IMR-90 (cell line): ENCODE measurements around the gene COPS4. TPM values are rescaled to one million over a fixed set of nuclear protein-coding genes. Genes with fewer than 3 reads are reported as not detected.

Experiments used
- ATAC-seq: fragments of 200-7000 bp; cut with Tn5 transposase; 2 replicates; pipeline ENCODE4 v1.9.1; 2020; ENCODE audit warnings: low read depth, mild to moderate bottlenecking, moderate library complexity
- BruUV-seq: library from RNA; stranded (reverse); fragments of 400-500 nt; replicated peaks from 2 replicates; lab custom pipeline; 2021; lab: Mats Ljungman, UMichigan
- CTCF ChIA-PET: fragments of 300-600 bp; formaldehyde crosslinking; extraction: SDS; loops from one replicate; lab custom pipeline; 2021; ENCODE audit warnings: antibody characterized with exemption; lab: Yijun Ruan, JAX
- POLR2A ChIA-PET: fragments of 300-600 bp; sonication (Branson Sonifier 250); formaldehyde crosslinking; loops from one replicate; lab custom pipeline; 2022; ENCODE audit warnings: antibody characterized with exemption; ENCODE audit not compliant: unreplicated experiment; lab: Charles Lee
- DNase-seq: peaks from one replicate; pipeline ENCODE4 v3.0.0; 2013
- H2AFZ ChIP-seq: replicated peaks from 2 replicates; pipeline ENCODE3; 2013; ENCODE audit warnings: low read length, mild to moderate bottlenecking; ENCODE audit not compliant: poor library complexity
- H2AK5ac ChIP-seq: 2 replicates; pipeline ENCODE4 v1.6.1; 2013; ENCODE audit warnings: low read depth, low read length, inconsistent platforms
- H2AK9ac ChIP-seq: replicated peaks from 2 replicates; pipeline ENCODE3; 2013; ENCODE audit warnings: mild to moderate bottlenecking, low read depth, low read length, moderate library complexity; ENCODE audit not compliant: poor library complexity
- H2BK120ac ChIP-seq: 2 replicates; pipeline ENCODE4 v1.6.1; 2013; ENCODE audit warnings: low read depth, low read length, inconsistent platforms
- H2BK15ac ChIP-seq: 3 replicates; pipeline ENCODE4 v1.6.1; 2013; ENCODE audit warnings: low read depth, low read length, inconsistent platforms
- H2BK20ac ChIP-seq: 2 replicates; pipeline ENCODE4 v1.6.1; 2013; ENCODE audit warnings: low read depth, mild to moderate bottlenecking, inconsistent platforms, low read length, moderate library complexity
- H2BK5ac ChIP-seq: 2 replicates; pipeline ENCODE4 v1.6.1; 2013; ENCODE audit warnings: mild to moderate bottlenecking, low read depth, low read length, inconsistent platforms; ENCODE audit not compliant: poor library complexity, severe bottlenecking
- H3K14ac ChIP-seq: replicated peaks from 2 replicates; pipeline ENCODE4 v1.6.1; 2013; ENCODE audit warnings: low read depth, low read length, inconsistent platforms
- H3K18ac ChIP-seq: 2 replicates; pipeline ENCODE4 v1.6.1; 2013; ENCODE audit warnings: low read depth, low read length, control low read depth
- H3K23ac ChIP-seq: 2 replicates; pipeline ENCODE4 v1.6.1; 2013; ENCODE audit warnings: low read depth, low read length, inconsistent platforms
- H3K27ac ChIP-seq: 2 replicates; pipeline ENCODE4 v1.5.1; 2013; ENCODE audit warnings: mild to moderate bottlenecking, control low read depth, low read length; ENCODE audit not compliant: insufficient read depth
- H3K27me3 ChIP-seq: 2 replicates; pipeline ENCODE4 v1.6.1; 2013; ENCODE audit warnings: low read length; ENCODE audit not compliant: control insufficient read depth, insufficient read depth
- H3K36me3 ChIP-seq: 2 replicates; pipeline ENCODE4 v1.6.1; 2013; ENCODE audit warnings: low read length, mixed read lengths; ENCODE audit not compliant: control insufficient read depth, insufficient read depth
- H3K4ac ChIP-seq: 2 replicates; pipeline ENCODE4 v1.6.1; 2013; ENCODE audit warnings: low read depth, low read length, inconsistent platforms
- H3K4me1 ChIP-seq: 2 replicates; pipeline ENCODE4 v1.6.1; 2013; ENCODE audit warnings: low read length, mixed read lengths; ENCODE audit not compliant: control insufficient read depth, insufficient read depth
- H3K4me2 ChIP-seq: 2 replicates; pipeline ENCODE4 v1.6.1; 2013; ENCODE audit warnings: low read depth, mild to moderate bottlenecking, control low read depth, low read length, moderate library complexity
- H3K4me3 ChIP-seq: 2 replicates; pipeline ENCODE4 v1.5.1; 2013; ENCODE audit warnings: low read depth, mild to moderate bottlenecking, control low read depth, low read length, moderate library complexity; ENCODE audit not compliant: insufficient read depth
- H3K56ac ChIP-seq: 2 replicates; pipeline ENCODE4 v1.6.1; 2013; ENCODE audit warnings: low read length, inconsistent platforms; ENCODE audit not compliant: insufficient read depth; ENCODE audit errors: extremely low read depth
- H3K79me1 ChIP-seq, 2 experiments: 2 replicates each; pipeline ENCODE4 v1.6.1; 2013; ENCODE audit warnings: low read length in 2 of 2, inconsistent platforms in 1 of 2, low read depth in 1 of 2
- H3K9ac ChIP-seq: 2 replicates; pipeline ENCODE4 v1.6.1; 2013; ENCODE audit warnings: low read depth, low read length, control low read depth
- H3K9me1 ChIP-seq: 2 replicates; pipeline ENCODE4 v1.6.1; 2013; ENCODE audit warnings: low read length, inconsistent platforms; ENCODE audit not compliant: insufficient read depth
- H3K9me3 ChIP-seq: 2 replicates; pipeline ENCODE4 v1.6.1; 2013; ENCODE audit warnings: low read length; ENCODE audit not compliant: control insufficient read depth, insufficient read depth
- H4K20me1 ChIP-seq: 2 replicates; pipeline ENCODE4 v1.6.1; 2013; ENCODE audit warnings: low read length, inconsistent platforms; ENCODE audit not compliant: insufficient read depth
- H4K5ac ChIP-seq: 2 replicates; pipeline ENCODE4 v1.6.1; 2013; ENCODE audit warnings: mild to moderate bottlenecking, low read depth, low read length, control low read depth
- H4K8ac ChIP-seq, 2 experiments: 2 replicates each; pipeline ENCODE4 v1.6.1; 2013; ENCODE audit warnings: low read depth in 2 of 2, low read length in 2 of 2, control low read depth in 1 of 2, inconsistent platforms in 1 of 2
- H4K91ac ChIP-seq: 2 replicates; pipeline ENCODE4 v1.6.1; 2013; ENCODE audit warnings: low read depth, low read length, inconsistent platforms; ENCODE audit not compliant: insufficient read depth
- BHLHE40 ChIP-seq: fragments of 150-350 bp; IDR thresholded peaks from 2 replicates; pipeline ENCODE4 v1.6.1; 2016; ENCODE audit warnings: mild to moderate bottlenecking, low read depth, low read length
- MAFK ChIP-seq: IDR thresholded peaks from 2 replicates; pipeline ENCODE4 v1.6.1; 2012; ENCODE audit warnings: low read depth, low read length, improper control_type of control experiment
- POLR2A ChIP-seq: IDR thresholded peaks from 2 replicates; pipeline ENCODE4 v1.6.1; 2012; ENCODE audit warnings: mild to moderate bottlenecking, low read depth, low read length
- USF2 ChIP-seq: fragments of 150-350 bp; IDR thresholded peaks from 2 replicates; pipeline ENCODE4 v1.6.1; 2017; ENCODE audit warnings: mild to moderate bottlenecking, antibody characterized with exemption, low read length, low read depth
- WGBS, 2 experiments: methylation state at CpG; one replicate each; pipeline versions ENCODE4 v1.1.5 to v1.1.7; 2013; ENCODE audit warnings: missing lambda C conversion rate in 2 of 2; ENCODE audit not compliant: insufficient read length in 1 of 2; ENCODE audit errors: extremely low coverage in 2 of 2; 5-methylcytosine and 5-hydroxymethylcytosine counted together
- dilution Hi-C: fragments of 300-500 bp; cut with HindIII; formaldehyde crosslinking; loops from one replicate; pipeline ENCODE4 v1.14.3; 2018; ENCODE audit warnings: low sequenced_read_pairs; ENCODE audit not compliant: unreplicated experiment
- in situ Hi-C: fragments of 300-500 bp; cut with MboI; formaldehyde crosslinking; loops from 3 replicates; pipeline ENCODE4 v1.14.3; 2019; ENCODE audit warnings: low sequenced_read_pairs, inconsistent platforms, mixed read lengths
- intact Hi-C: fragments of 100-400 bp; cut with micrococcal nuclease; formaldehyde crosslinking; loops from 2 replicates; pipeline ENCODE4 v1.10.0; 2022
- microRNA-seq, 2 experiments: library from miRNA; stranded (forward) in 1 of 2; unstranded in 1 of 2; fragments of 10-50 nt in 1 of 2; fragments of <30 nt in 1 of 2; gene quantifications in 1 of 2; microRNA quantifications in 1 of 2; one replicate each; pipeline versions ENCODE3 to v1.1.0; 2013 to 2020; ENCODE audit not compliant: insufficient read depth in 1 of 2, insufficient read length in 1 of 2, unreplicated experiment in 1 of 2
- polyA plus RNA-seq, 3 experiments: library from polyadenylated mRNA; depleted of rRNA; stranded (reverse); fragments of >200 nt; gene quantifications; 2 replicates each; pipeline ENCODE4 v1.2.3, GENCODE V29; 2012; ENCODE audit warnings: low replicate concordance in 1 of 3
- small RNA-seq, 5 experiments: library from RNA; depleted of rRNA; stranded (forward); fragments of <200 nt; gene quantifications; one replicate each; pipeline ENCODE3, GENCODE V24; 2012
- total RNA-seq: library from RNA; depleted of rRNA; stranded (reverse); fragments of >200 nt; gene quantifications from 2 replicates; pipeline ENCODE4 v1.2.3, GENCODE V29; 2012; rRNA removed

COPS4 gene
- total and polyA plus RNA-seq, 2 of the 4 experiments (the other 2 are of a cell fraction) = 40.1 to 115 TPM

DNA sequence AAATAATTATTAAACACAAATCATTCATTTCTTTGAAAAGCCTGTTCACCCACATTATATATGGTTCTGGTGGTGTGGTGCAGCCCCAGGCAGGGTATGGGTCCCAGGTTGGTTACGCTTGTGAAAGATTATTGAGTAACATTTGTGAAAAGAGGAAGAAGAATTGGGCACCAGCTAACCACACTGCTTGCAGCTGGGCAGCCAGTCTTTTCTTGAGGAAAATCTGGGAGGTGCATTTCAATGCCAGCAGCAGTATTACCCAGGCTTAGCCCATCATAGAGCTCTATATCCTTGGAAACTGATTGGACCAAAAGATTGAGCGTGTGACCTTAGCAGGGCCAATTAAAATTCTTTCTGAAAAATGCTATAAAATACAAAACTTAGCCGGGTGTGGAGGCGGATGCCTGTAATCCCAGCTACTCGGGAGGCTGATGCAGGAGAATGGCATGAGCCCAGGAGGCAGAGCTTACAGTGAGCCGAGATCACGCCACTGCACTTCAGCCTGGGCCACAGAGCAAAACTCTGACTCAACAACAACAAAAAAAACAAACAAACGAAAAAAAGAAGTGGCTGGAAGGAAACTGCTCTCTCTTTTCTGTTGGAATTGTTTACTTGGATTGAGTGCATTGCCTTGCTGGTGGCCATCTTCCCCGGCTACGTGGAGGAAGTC lies 89.3 kb downstream of the COPS4 start:
- Histone ChIP-seq H3K4me3 (no peak overlapping the region), H3K79me1 (no peaks in the 10 kb centered on the region), H3K23ac (no peak overlapping the region), H3K14ac (no peak overlapping the region), H3K4me2 (no peak overlapping the region), H3K9me3 (peaks cover 4% of the 10 kb centered on the region; the same call in 1 of the 2 replicates), H2BK120ac (no peak overlapping the region), H2BK5ac (no peak overlapping the region), H3K56ac (no peak overlapping the region), H2AK9ac (no peak overlapping the region), H2BK20ac (no peak overlapping the region), H3K9me1 (peaks cover 2% of the 10 kb centered on the region; the same call in 1 of the 2 replicates), H3K18ac (no peak overlapping the region), H3K27me3 (no peaks in the 10 kb centered on the region; the same call in 1 of the 2 replicates), H4K8ac (no peak overlapping the region), H3K4me1 (peaks cover 2% of the 10 kb centered on the region), H3K27ac (no peak overlapping the region), H4K20me1 (no peaks in the 10 kb centered on the region), H3K36me3 (no peaks in the 10 kb centered on the region), H2AK5ac (no peak overlapping the region), H2BK15ac (no peak overlapping the region), H3K4ac (no peak overlapping the region), H4K5ac (no peak overlapping the region), H4K91ac (no peak overlapping the region), H2AFZ (no peak overlapping the region), H3K9ac (no peak overlapping the region)
- DNase-seq = peak; percentile 2
- WGBS, 2 experiments = no CpG with 5 or more reads among the region's 10 CpGs
- POLR2A ChIA-PET = no interaction called here
- CTCF ChIA-PET = no interaction called here
- no TSS peak for BruUV-seq
- in situ Hi-C loops = no loop called here
- no peak for TF ChIP-seq USF2
- TF ChIP-seq POLR2A = no peak
- no peak for TF ChIP-seq BHLHE40
- TF ChIP-seq MAFK = no peak
- dilution Hi-C loops = no loop called here
- no peak for ATAC-seq
- intact Hi-C loops = no loop called here

Small RNA genes lying within 50 kb of the gene (microRNA-seq; reads per million reads assigned to microRNA genes)
- not detected for gene RNU6-615P (ENCODE audit: insufficient read depth, insufficient read length)

Small RNA genes lying within 50 kb of the gene (small RNA-seq; reads per million reads assigned to genes)
- gene RNU6-615P = 0 reads per million in 5 experiments

Other genes starting within 250 kb of the COPS4 start
- gene SCD5, start 236.4 kb upstream of the COPS4 start, total RNA-seq = 12.4 and 17.2 TPM in 2 replicates
- gene SCD5, start 236.4 kb upstream of the COPS4 start, polyA plus RNA-seq (2012; rRNA removed) = 13.5 and 13.9 TPM in 2 replicates
- gene SEC31A, start 144.0 kb upstream of the COPS4 start, total RNA-seq = 366 and 369 TPM in 2 replicates
- 275 and 278 TPM in 2 replicates for gene SEC31A, start 144.0 kb upstream of the COPS4 start, polyA plus RNA-seq (2012; rRNA removed)
- gene THAP9, start 134.4 kb upstream of the COPS4 start, total RNA-seq = 2.9 and 4.2 TPM in 2 replicates
- gene THAP9, start 134.4 kb upstream of the COPS4 start, polyA plus RNA-seq (2012; rRNA removed) = 0.86 and 0.98 TPM in 2 replicates
- 23.9 and 26.9 TPM in 2 replicates for gene LIN54, start 24.4 kb upstream of the COPS4 start, total RNA-seq
- gene LIN54, start 24.4 kb upstream of the COPS4 start, polyA plus RNA-seq (2012; rRNA removed) = 5.3 and 5.4 TPM in 2 replicates
- gene PLAC8, start 79.5 kb downstream of the COPS4 start, total RNA-seq = not detected in 2 replicates
- gene PLAC8, start 79.5 kb downstream of the COPS4 start, polyA plus RNA-seq (2012; rRNA removed) = not detected in 2 replicates
- gene COQ2, start 249.6 kb downstream of the COPS4 start, total RNA-seq = 7.3 and 8.9 TPM in 2 replicates
- 7.4 and 7.9 TPM in 2 replicates for gene COQ2, start 249.6 kb downstream of the COPS4 start, polyA plus RNA-seq (2012; rRNA removed)